SK-N-SH (cell line): ENCODE measurements around the gene CAMK4. TPM values are rescaled to one million over a fixed set of nuclear protein-coding genes. Genes with fewer than 3 reads are reported as not detected.
A peak's percentile ranks its signal among the peaks of the same experiment; 100 is the strongest.

Experiments
- CTCF ChIA-PET: fragments of 300-600, 350-600 bp; formaldehyde crosslinking; extraction: SDS; loops from one replicate; lab custom pipeline; 2021; lab: Yijun Ruan, JAX
- POLR2A ChIA-PET: fragments of 350-600 bp; sonication (Branson Sonifier 250); formaldehyde crosslinking; extraction: SDS; loops from one replicate; lab custom pipeline; 2020; ENCODE audit warnings: antibody characterized with exemption, inconsistent platforms; lab: Yijun Ruan, JAX
- DNase-seq: peaks from one replicate; pipeline ENCODE4 v3.0.0; 2012
- H2AFZ ChIP-seq: fragments of 200-600 bp; sonication (generic); 2 replicates; pipeline ENCODE4 v1.8.1; 2016; ENCODE audit warnings: antibody characterized with exemption, mild to moderate bottlenecking, low read depth
- H3F3A ChIP-seq: fragments of 200-600 bp; sonication (generic); replicated peaks from 2 replicates; pipeline ENCODE3; 2016; ENCODE audit warnings: antibody characterized with exemption, mild to moderate bottlenecking; ENCODE audit not compliant: insufficient read depth
- H3K27ac ChIP-seq, 2 experiments: fragments of 200-500 bp in 1 of 2; fragments of 200-600 bp in 1 of 2; sonication (Bioruptor generic) in 1 of 2; sonication (generic), shearing (Covaris generic) in 1 of 2; 2 replicates each; pipeline versions ENCODE4 v1.5.1 to v1.6.1; 2014 to 2016; ENCODE audit warnings: low read depth in 2 of 2, inconsistent platforms in 1 of 2, low read length in 1 of 2, mild to moderate bottlenecking in 1 of 2, mixed read lengths in 1 of 2
- H3K27me3 ChIP-seq: fragments of 200-600 bp; sonication (generic), shearing (Covaris generic); 2 replicates; pipeline ENCODE4 v1.6.1; 2016; ENCODE audit warnings: mixed run types; ENCODE audit not compliant: insufficient read depth
- H3K36me3 ChIP-seq, 2 experiments: fragments of 200-500 bp in 1 of 2; fragments of 200-600 bp in 1 of 2; sonication (Bioruptor generic) in 1 of 2; sonication (generic) in 1 of 2; replicated peaks in 1 of 2; 2 replicates each; pipeline versions ENCODE3 to v1.5.1; 2014 to 2016; ENCODE audit warnings: low read length in 1 of 2, mild to moderate bottlenecking in 1 of 2; ENCODE audit not compliant: insufficient read depth in 2 of 2, control insufficient read depth in 1 of 2
- H3K4me1 ChIP-seq, 2 experiments: fragments of 200-500 bp in 1 of 2; fragments of 200-600 bp in 1 of 2; sonication (Bioruptor generic) in 1 of 2; sonication (generic), shearing (Covaris generic) in 1 of 2; 2 replicates each; pipeline versions ENCODE4 v1.5.1 to v1.6.1; 2014 to 2016; ENCODE audit warnings: low read depth in 1 of 2, low read length in 1 of 2, mixed run types in 1 of 2; ENCODE audit not compliant: insufficient read depth in 2 of 2, control insufficient read depth in 1 of 2
- H3K4me2 ChIP-seq: fragments of 200-600 bp; sonication (generic), shearing (Covaris generic); 2 replicates; pipeline ENCODE4 v1.6.1; 2017; ENCODE audit warnings: mixed run types
- H3K4me3 ChIP-seq, 2 experiments: fragments of 200-500 bp in 1 of 2; fragments of 200-600 bp in 1 of 2; sonication (Bioruptor generic) in 1 of 2; sonication (generic), shearing (Covaris generic) in 1 of 2; 2 replicates each; pipeline versions ENCODE4 v1.5.1 to v1.8.1; 2014 to 2016; ENCODE audit warnings: low read depth in 2 of 2, inconsistent platforms in 1 of 2, low read length in 1 of 2, mild to moderate bottlenecking in 1 of 2, mixed read lengths in 1 of 2, moderate library complexity in 1 of 2
- H3K79me2 ChIP-seq: fragments of 200-600 bp; sonication (generic); 2 replicates; pipeline ENCODE4 v1.8.1; 2017; ENCODE audit warnings: mild to moderate bottlenecking; ENCODE audit not compliant: insufficient read depth
- H3K9ac ChIP-seq: fragments of 200-600 bp; sonication (generic); 2 replicates; pipeline ENCODE4 v1.6.1; 2017; ENCODE audit warnings: mixed run types
- H3K9me2 ChIP-seq: fragments of 200-600 bp; sonication (generic); 2 replicates; pipeline ENCODE4 v1.6.1; 2017; ENCODE audit warnings: mixed run types
- H3K9me3 ChIP-seq: fragments of 200-600 bp; sonication (generic); 2 replicates; pipeline ENCODE4 v1.6.1; 2017; ENCODE audit warnings: mixed run types, mild to moderate bottlenecking, moderate library complexity
- H4K20me1 ChIP-seq: fragments of 200-600 bp; sonication (generic); 2 replicates; pipeline ENCODE4 v1.6.1; 2017; ENCODE audit warnings: mild to moderate bottlenecking, mixed run types; ENCODE audit not compliant: insufficient read depth
- FOSL2 ChIP-seq: IDR thresholded peaks from 2 replicates; pipeline ENCODE4 v1.4.0; 2012; ENCODE audit warnings: low read depth, mild to moderate bottlenecking, moderate library complexity, borderline replicate concordance
- FOXJ3 ChIP-seq: sonication (generic); formaldehyde crosslinking; IDR thresholded peaks from 2 replicates; pipeline ENCODE4 v1.5.1; 2020; ENCODE audit warnings: mild to moderate bottlenecking, missing genetic modification reagents
- GABPA ChIP-seq: IDR thresholded peaks from 2 replicates; pipeline ENCODE4 v1.4.0; 2012; ENCODE audit warnings: low read depth, mild to moderate bottlenecking
- GATA2 ChIP-seq: sonication (generic); formaldehyde crosslinking; IDR thresholded peaks from 2 replicates; pipeline ENCODE4 v1.5.0; 2020; ENCODE audit warnings: mild to moderate bottlenecking, missing genetic modification reagents
- JUND ChIP-seq: IDR thresholded peaks from 2 replicates; pipeline ENCODE4 v1.4.0; 2012
- MEF2A ChIP-seq: IDR thresholded peaks from 2 replicates; pipeline ENCODE4 v1.4.0; 2012; ENCODE audit warnings: low read depth, borderline replicate concordance
- MXI1 ChIP-seq: IDR thresholded peaks from 2 replicates; pipeline ENCODE4 v1.6.1; 2012; ENCODE audit warnings: mild to moderate bottlenecking, low read depth, low read length, improper control_type of control experiment
- NRF1 ChIP-seq: IDR thresholded peaks from 2 replicates; pipeline ENCODE4 v1.6.1; 2012; ENCODE audit warnings: low read depth, mild to moderate bottlenecking, low read length
- RCOR1 ChIP-seq: fragments of 150-350 bp; IDR thresholded peaks from 2 replicates; pipeline ENCODE4 v1.6.1; 2017; ENCODE audit warnings: antibody characterized with exemption, low read length
- RFX5 ChIP-seq: IDR thresholded peaks from 2 replicates; pipeline ENCODE4 v1.6.1; 2012; ENCODE audit warnings: mild to moderate bottlenecking, improper control_type of control experiment, low read length
- RXRA ChIP-seq: IDR thresholded peaks from 2 replicates; pipeline ENCODE4 v1.4.0; 2012; ENCODE audit warnings: low read depth, mild to moderate bottlenecking, borderline replicate concordance
- TCF12 ChIP-seq: IDR thresholded peaks from 2 replicates; pipeline ENCODE4 v1.4.0; 2012
- TEAD4 ChIP-seq: IDR thresholded peaks from 2 replicates; pipeline ENCODE4 v1.4.0; 2012; ENCODE audit warnings: mild to moderate bottlenecking, borderline replicate concordance; ENCODE audit not compliant: insufficient read depth
- WGBS: methylation state at CpG from one replicate; pipeline ENCODE4 v1.1.6; 2017; ENCODE audit warnings: low lambda C conversion rate; 5-methylcytosine and 5-hydroxymethylcytosine counted together
- polyA plus RNA-seq, 3 experiments: library from polyadenylated mRNA; depleted of rRNA; stranded (reverse); fragments of >200 nt; gene quantifications; 2 replicates each; pipeline ENCODE4 v1.2.3, GENCODE V29; 2012
- TF ChIP-seq, protein P1 (sequence below): IDR thresholded peaks from 2 replicates; pipeline ENCODE4; 2012
- TF ChIP-seq, protein P2 (sequence below): fragments of 150-350 bp; IDR thresholded peaks from 2 replicates; pipeline ENCODE4 v1.6.1; 2016; ENCODE audit warnings: mild to moderate bottlenecking, low read depth, low read length
- TF ChIP-seq, protein P3 (sequence below): IDR thresholded peaks from 2 replicates; pipeline ENCODE4 v1.4.0; 2012; ENCODE audit warnings: low read depth
- TF ChIP-seq, protein P4 (sequence below): IDR thresholded peaks from 2 replicates; pipeline ENCODE4 v1.4.0; 2012; ENCODE audit warnings: low read depth, borderline replicate concordance
- TF ChIP-seq, protein P5 (sequence below): IDR thresholded peaks from 2 replicates; pipeline ENCODE4 v1.4.0; 2012; ENCODE audit warnings: low read depth, borderline replicate concordance

CAMK4 gene
- polyA plus RNA-seq, 1 of the 3 experiments (the other 2 are of a cell fraction) = 4.1 TPM

DNA sequence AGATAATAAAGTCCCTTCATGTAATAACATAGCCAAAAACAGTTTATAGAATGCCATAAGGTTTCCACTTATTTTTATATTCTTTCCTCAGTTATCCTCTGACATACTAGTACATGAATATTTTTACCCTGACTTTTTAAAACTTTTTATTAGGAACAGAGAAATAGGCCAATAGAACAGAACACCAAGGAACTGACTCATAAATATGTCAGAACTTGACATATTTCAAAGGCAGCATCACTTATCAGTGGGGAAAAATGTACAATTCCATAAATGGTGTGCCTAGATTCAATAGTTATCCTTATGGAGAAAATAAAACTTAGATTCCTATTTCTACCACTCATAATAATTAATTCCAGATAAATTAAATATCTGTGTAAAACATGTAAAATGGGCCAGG lies 278.8 kb downstream of the CAMK4 start:
- H3K9me2 ChIP-seq = no peaks in the 10 kb centered on the region
- H4K20me1 ChIP-seq = no peaks in the 10 kb centered on the region; the same call in 1 of the 2 replicates
- H3K9me3 ChIP-seq = no peaks in the 10 kb centered on the region
- ChIA-PET CTCF (no interaction called here), POLR2A (no interaction called here)
- H3K36me3 ChIP-seq = peaks cover 28 to 35% of the 10 kb centered on the region in 2 experiments
- no peaks in the 10 kb centered on the region; a peak in 1 of 4 replicates for H3K4me1 ChIP-seq
- TF ChIP-seq JUND = peak; percentile 29
- no peak for TF ChIP-seq RCOR1
- TF ChIP-seq FOSL2 = peak; percentile 37; the same call in 1 of the 2 replicates
- TF ChIP-seq, protein P1, sequence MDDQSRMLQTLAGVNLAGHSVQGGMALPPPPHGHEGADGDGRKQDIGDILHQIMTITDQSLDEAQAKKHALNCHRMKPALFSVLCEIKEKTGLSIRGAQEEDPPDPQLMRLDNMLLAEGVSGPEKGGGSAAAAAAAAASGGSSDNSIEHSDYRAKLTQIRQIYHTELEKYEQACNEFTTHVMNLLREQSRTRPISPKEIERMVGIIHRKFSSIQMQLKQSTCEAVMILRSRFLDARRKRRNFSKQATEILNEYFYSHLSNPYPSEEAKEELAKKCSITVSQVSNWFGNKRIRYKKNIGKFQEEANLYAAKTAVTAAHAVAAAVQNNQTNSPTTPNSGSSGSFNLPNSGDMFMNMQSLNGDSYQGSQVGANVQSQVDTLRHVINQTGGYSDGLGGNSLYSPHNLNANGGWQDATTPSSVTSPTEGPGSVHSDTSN = peak; percentile 73
- TF ChIP-seq RFX5 = no peak
- peak; percentile 58 for TF ChIP-seq TCF12
- H3K9ac ChIP-seq = no peak overlapping the region
- H2AFZ ChIP-seq = no peak overlapping the region
- H3K79me2 ChIP-seq = peaks cover 2% of the 10 kb centered on the region; the same call in 1 of the 2 replicates
- no peak overlapping the region for H3K4me2 ChIP-seq
- H3K4me3 ChIP-seq = no peak overlapping the region
- no peaks in the 10 kb centered on the region for H3K27me3 ChIP-seq
- H3K27ac ChIP-seq = peak overlapping the region in 1 of 2 experiments; percentile 50; a peak in 2 of 4 replicates
- peaks cover 14% of the 10 kb centered on the region for H3F3A ChIP-seq
- no peak for DNase-seq

DNA sequence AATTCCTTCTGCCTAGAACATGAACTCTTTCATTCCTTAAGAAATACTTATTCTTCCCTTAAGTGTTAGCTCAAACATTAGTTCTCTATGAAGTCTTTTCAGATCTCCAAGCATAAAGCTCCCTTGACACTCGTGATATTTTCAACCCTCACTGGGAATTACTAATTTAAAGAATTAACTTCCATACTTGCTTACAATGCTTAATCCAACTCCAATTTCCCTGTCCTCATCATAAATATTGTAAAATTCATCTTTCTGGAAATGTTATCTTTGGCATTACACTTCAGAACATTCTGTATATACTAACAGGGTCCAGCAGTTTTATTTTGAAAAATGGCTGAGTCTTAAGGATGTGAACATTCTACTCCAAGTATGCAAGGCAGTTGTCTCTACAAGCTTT lies 280.9 kb downstream of the CAMK4 start:
- H3K4me3 ChIP-seq = no peak overlapping the region
- peaks cover 14% of the 10 kb centered on the region for H3F3A ChIP-seq
- H2AFZ ChIP-seq = no peak overlapping the region
- H3K27ac ChIP-seq = no peak overlapping the region
- DNase-seq = no peak
- H3K36me3 ChIP-seq = peaks cover 15 to 22% of the 10 kb centered on the region in 2 experiments
- ChIA-PET POLR2A (interaction anchor here (0.7 kb wide), 1 partner anchor 668 kb away, joined by 3 read pairs; no protein-coding TSS in a partner anchor), CTCF (interaction anchor here (0.7 to 1.8 kb wide), 2 partner anchors 22 to 347 kb away, joined by 4 to 5 read pairs; no protein-coding TSS in a partner anchor)
- peaks cover 19% of the 10 kb centered on the region for H3K79me2 ChIP-seq
- 100% methylated on average over 1 of the region's 1 CpG for WGBS
- H3K4me2 ChIP-seq = no peak overlapping the region
- peaks cover 0 to 5% of the 10 kb centered on the region in 2 experiments; a peak in 2 of 4 replicates for H3K4me1 ChIP-seq
- no peaks in the 10 kb centered on the region for H3K9me2 ChIP-seq
- no peaks in the 10 kb centered on the region for H3K27me3 ChIP-seq
- H4K20me1 ChIP-seq = no peaks in the 10 kb centered on the region; the same call in 1 of the 2 replicates
- no peak for TF ChIP-seq GATA2 (CRISPR knock-in tag)
- no peak for TF ChIP-seq TEAD4
- no peak for TF ChIP-seq MEF2A
- TF ChIP-seq, protein P2, sequence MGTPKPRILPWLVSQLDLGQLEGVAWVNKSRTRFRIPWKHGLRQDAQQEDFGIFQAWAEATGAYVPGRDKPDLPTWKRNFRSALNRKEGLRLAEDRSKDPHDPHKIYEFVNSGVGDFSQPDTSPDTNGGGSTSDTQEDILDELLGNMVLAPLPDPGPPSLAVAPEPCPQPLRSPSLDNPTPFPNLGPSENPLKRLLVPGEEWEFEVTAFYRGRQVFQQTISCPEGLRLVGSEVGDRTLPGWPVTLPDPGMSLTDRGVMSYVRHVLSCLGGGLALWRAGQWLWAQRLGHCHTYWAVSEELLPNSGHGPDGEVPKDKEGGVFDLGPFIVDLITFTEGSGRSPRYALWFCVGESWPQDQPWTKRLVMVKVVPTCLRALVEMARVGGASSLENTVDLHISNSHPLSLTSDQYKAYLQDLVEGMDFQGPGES = no peak
- no peak for TF ChIP-seq FOXJ3 (CRISPR knock-in tag)
- TF ChIP-seq JUND = no peak
- TF ChIP-seq, protein P3, sequence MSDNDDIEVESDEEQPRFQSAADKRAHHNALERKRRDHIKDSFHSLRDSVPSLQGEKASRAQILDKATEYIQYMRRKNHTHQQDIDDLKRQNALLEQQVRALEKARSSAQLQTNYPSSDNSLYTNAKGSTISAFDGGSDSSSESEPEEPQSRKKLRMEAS = no peak
- TF ChIP-seq, protein P4, sequence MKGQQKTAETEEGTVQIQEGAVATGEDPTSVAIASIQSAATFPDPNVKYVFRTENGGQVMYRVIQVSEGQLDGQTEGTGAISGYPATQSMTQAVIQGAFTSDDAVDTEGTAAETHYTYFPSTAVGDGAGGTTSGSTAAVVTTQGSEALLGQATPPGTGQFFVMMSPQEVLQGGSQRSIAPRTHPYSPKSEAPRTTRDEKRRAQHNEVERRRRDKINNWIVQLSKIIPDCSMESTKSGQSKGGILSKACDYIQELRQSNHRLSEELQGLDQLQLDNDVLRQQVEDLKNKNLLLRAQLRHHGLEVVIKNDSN = no peak
- TF ChIP-seq, protein P1 = no peak
- no peak for TF ChIP-seq GABPA
- no peak for TF ChIP-seq NRF1
- TF ChIP-seq FOSL2 = no peak
- no peak for TF ChIP-seq MXI1
- TF ChIP-seq RXRA = no peak
- TF ChIP-seq, protein P5, sequence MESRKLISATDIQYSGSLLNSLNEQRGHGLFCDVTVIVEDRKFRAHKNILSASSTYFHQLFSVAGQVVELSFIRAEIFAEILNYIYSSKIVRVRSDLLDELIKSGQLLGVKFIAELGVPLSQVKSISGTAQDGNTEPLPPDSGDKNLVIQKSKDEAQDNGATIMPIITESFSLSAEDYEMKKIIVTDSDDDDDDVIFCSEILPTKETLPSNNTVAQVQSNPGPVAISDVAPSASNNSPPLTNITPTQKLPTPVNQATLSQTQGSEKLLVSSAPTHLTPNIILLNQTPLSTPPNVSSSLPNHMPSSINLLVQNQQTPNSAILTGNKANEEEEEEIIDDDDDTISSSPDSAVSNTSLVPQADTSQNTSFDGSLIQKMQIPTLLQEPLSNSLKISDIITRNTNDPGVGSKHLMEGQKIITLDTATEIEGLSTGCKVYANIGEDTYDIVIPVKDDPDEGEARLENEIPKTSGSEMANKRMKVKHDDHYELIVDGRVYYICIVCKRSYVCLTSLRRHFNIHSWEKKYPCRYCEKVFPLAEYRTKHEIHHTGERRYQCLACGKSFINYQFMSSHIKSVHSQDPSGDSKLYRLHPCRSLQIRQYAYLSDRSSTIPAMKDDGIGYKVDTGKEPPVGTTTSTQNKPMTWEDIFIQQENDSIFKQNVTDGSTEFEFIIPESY = no peak
- H3K9me3 ChIP-seq = no peaks in the 10 kb centered on the region
- no peak overlapping the region for H3K9ac ChIP-seq
